Body of pancreas (tissue), 4 donors: ENCODE data around the gene PRRT2. TPM values are rescaled to one million over a fixed set of nuclear protein-coding genes. Genes with fewer than 3 reads are reported as not detected.
A peak's percentile ranks its signal among the peaks of the same experiment; 100 is the strongest.

ENCODE experiments used
- ATAC-seq: fragments of 150-250 bp; one replicate; pipeline ENCODE4 v1.9.1; 2016
- DNase-seq, 4 donors: peaks; one replicate each; pipeline ENCODE4 v3.0.0-alpha.2; 2019
- H3K27ac ChIP-seq, 4 donors: fragments of 200-600 bp; sonication (generic); 1 replicate in 3 of 4; 2 replicates in 1 of 4; pipeline versions ENCODE4 v1.5.1 to v1.6.1; 2016 to 2019; ENCODE audit warnings: mild to moderate bottlenecking in 1 of 4, mixed read lengths in 1 of 4, moderate library complexity in 1 of 4
- H3K27me3 ChIP-seq, 2 donors: fragments of 200-600 bp; sonication (generic); one replicate each; pipeline ENCODE4 v1.6.0; 2016; ENCODE audit warnings: mild to moderate bottlenecking in 1 of 2
- H3K36me3 ChIP-seq, 2 donors: fragments of 200-600 bp; sonication (generic); replicated peaks in 1 of 2; 2 replicates each; pipeline ENCODE4 v1.5.1; 2016; ENCODE audit warnings: low read depth in 2 of 2; ENCODE audit not compliant: insufficient read depth in 1 of 2
- H3K4me1 ChIP-seq: fragments of 200-600 bp; sonication (generic); one replicate; pipeline ENCODE4 v1.6.0; 2016
- H3K4me3 ChIP-seq, 2 donors: fragments of 200-600 bp; sonication (generic); 1 replicate in 1 of 2; 2 replicates in 1 of 2; pipeline ENCODE4 v1.5.1; 2016 to 2019
- H3K9me3 ChIP-seq, 3 donors: fragments of 200-600 bp; sonication (generic); 1 replicate in 2 of 3; 2 replicates in 1 of 3; pipeline ENCODE4 v1.5.1; 2016
- CTCF ChIP-seq, 7 experiments: fragments of 450-650 bp in 4 of 7; fragments of 200-600 bp in 3 of 7; sonication (generic) in 3 of 7; IDR thresholded peaks; one replicate each; pipeline ENCODE4 v1.5.1; 2016 to 2019; ENCODE audit warnings: antibody characterized with exemption in 7 of 7
- POLR2A ChIP-seq, 3 donors: fragments of 450-650 bp; IDR thresholded peaks; one replicate each; pipeline ENCODE4 v1.6.1; 2016; ENCODE audit warnings: antibody characterized with exemption in 3 of 3, mild to moderate bottlenecking in 2 of 3
- WGBS, 2 donors: methylation state at CpG; one replicate each; pipeline ENCODE4 v1.1.5; 2017; 5-methylcytosine and 5-hydroxymethylcytosine counted together
- intact Hi-C: fragments of 100-400 bp; cut with DNase I; formaldehyde crosslinking; loops from one replicate; pipeline ENCODE4 v1.15.1; 2023
- total RNA-seq, 2 donors: library from RNA; depleted of rRNA; stranded (reverse); fragments of >200 nt; gene quantifications; one replicate each; pipeline ENCODE4 v1.1.0, GENCODE V29; 2016

The PRRT2 gene
- total RNA-seq, 2 donors from 2014 or later: 1.0 TPM; not detected in 1

- Histone ChIP-seq H3K27ac (peak overlapping the region; percentile 73 to 90 (median 83)), H3K27me3 (no peaks in the 10 kb centered on the region), H3K4me3 (peak overlapping the region in 1 of 2 donors; percentile 30), H3K4me1 (peaks cover 59% of the 10 kb centered on the region), H3K36me3 (no peaks in the 10 kb centered on the region), H3K9me3 (no peaks in the 10 kb centered on the region)
- DNase-seq (peak; percentile 62 to 67 (median 65)), ATAC-seq (no peak)
- intact Hi-C loops: no loop called here
- WGBS, 2 donors: 1% methylated on average over 79 of the region's 99 CpGs; no CpG with 5 or more reads in 1 of the 2 donors
- TF ChIP-seq POLR2A (IDR thresholded peaks at IDR 0.05): peak in 1 of 3 donors; percentile 18
- TF ChIP-seq CTCF (IDR thresholded peaks at IDR 0.05): no peak
Observed at GRCh38 chr16:29806641-29807425, 5.2 kb upstream of the PRRT2 start.

- H3K4me1 ChIP-seq: peaks cover 66% of the 10 kb centered on the region
- H3K27me3 ChIP-seq: no peaks in the 10 kb centered on the region
- H3K36me3 ChIP-seq: no peaks in the 10 kb centered on the region
- 28 to 29% methylated on average over 15 to 60 of the region's 69 CpGs for WGBS, 2 donors
- ATAC-seq: peak; percentile 3
- no peak overlapping the region for H3K4me3 ChIP-seq
- intact Hi-C loops: no loop called here
- peak; percentile 72 to 91 (median 86) for DNase-seq
- peak; percentile 31 to 56 (median 50) for TF ChIP-seq POLR2A (IDR thresholded peaks at IDR 0.05)
- TF ChIP-seq CTCF (IDR thresholded peaks at IDR 0.05): peak in 4 of 7 experiments; percentile 45 to 70 (median 54)
- H3K9me3 ChIP-seq: no peaks in the 10 kb centered on the region
- H3K27ac ChIP-seq: peak overlapping the region; percentile 73 to 90 (median 83)
Observed at GRCh38 chr16:29807426-29808218, 4.4 kb upstream of the PRRT2 start.

- peak overlapping the region; percentile 73 to 90 (median 83) for H3K27ac ChIP-seq
- intact Hi-C loops: no loop called here
- ATAC-seq (no peak), DNase-seq (no peak)
- H3K4me1 ChIP-seq: peaks cover 66% of the 10 kb centered on the region
- no peak overlapping the region for H3K4me3 ChIP-seq
- H3K27me3 ChIP-seq: no peaks in the 10 kb centered on the region
- TF ChIP-seq POLR2A (IDR thresholded peaks at IDR 0.05) (no peak), CTCF (IDR thresholded peaks at IDR 0.05) (no peak)
- 67 to 76% methylated on average over 25 of the region's 25 CpGs for WGBS, 2 donors
- no peaks in the 10 kb centered on the region for H3K9me3 ChIP-seq
- H3K36me3 ChIP-seq: no peaks in the 10 kb centered on the region
Observed at GRCh38 chr16:29808219-29808900, 3.6 kb upstream of the PRRT2 start.

GRCh38 chr16:29809031-29809747 is 2.8 kb upstream of the PRRT2 start:
- Histone ChIP-seq H3K4me1 (peaks cover 61% of the 10 kb centered on the region), H3K4me3 (no peak overlapping the region), H3K27ac (peak overlapping the region in 3 of 4 donors; percentile 77 to 90 (median 89)), H3K36me3 (no peaks in the 10 kb centered on the region), H3K27me3 (no peaks in the 10 kb centered on the region), H3K9me3 (no peaks in the 10 kb centered on the region)
- 85 to 86% methylated on average over 8 to 30 of the region's 31 CpGs for WGBS, 2 donors
- intact Hi-C loops: no loop called here
- TF ChIP-seq CTCF (IDR thresholded peaks at IDR 0.05) (no peak), POLR2A (IDR thresholded peaks at IDR 0.05) (no peak)
- ATAC-seq (no peak), DNase-seq (no peak)
